ENCODE data around the gene CSTPP1. TPM values are rescaled to one million over a fixed set of nuclear protein-coding genes. Genes with fewer than 3 reads are reported as not detected.
"Not testable (repeated sequence)": the region's sequence is repeated elsewhere in the genome, so short reads cannot be mapped to it uniquely, and the experiment has no call there.

The CSTPP1 gene
- total RNA-seq, 1 donor from 2014 or later: 29.9 TPM

DNA sequence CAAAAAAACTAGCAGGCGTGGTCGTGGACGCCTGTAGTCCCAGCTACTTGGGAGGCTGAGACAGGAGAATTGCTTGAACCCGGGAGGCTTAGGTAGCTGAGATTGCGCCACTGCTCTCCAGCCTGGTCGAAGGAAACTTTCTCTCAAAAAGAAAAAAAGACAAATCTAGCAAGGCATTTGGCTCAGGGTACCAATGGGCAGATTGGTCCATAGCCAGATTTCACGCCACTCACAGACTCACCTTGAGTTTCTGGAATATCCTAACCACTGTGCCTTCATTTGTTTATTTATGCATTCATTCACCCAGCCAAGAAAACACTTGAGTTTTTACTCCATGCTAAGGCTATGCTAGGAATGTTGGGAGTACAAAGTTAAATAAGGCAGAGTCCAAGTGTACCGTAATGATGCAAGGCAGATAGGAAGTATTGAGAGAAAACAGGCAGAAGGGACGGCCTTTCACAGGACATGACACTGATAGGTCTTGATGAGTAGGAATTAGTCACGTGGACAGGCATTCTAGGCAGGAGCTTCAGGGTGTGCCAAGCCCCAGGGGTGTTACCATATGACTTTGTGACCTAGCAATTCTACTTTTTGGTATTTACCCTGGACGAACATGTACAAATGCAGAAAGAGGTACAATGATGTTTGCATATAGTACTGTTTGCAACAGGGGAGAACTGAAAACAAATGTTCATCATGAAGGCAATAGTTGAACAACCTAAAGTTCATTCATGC, 252.7 kb downstream of the CSTPP1 start:
- H3K27ac Mint-ChIP-seq: no peak overlapping the region
- peaks cover 9% of the 10 kb centered on the region for H3K4me1 Mint-ChIP-seq
- H3K4me3 Mint-ChIP-seq: no peak overlapping the region
- intact Hi-C loops (cut with micrococcal nuclease): no loop called here
- DNase-seq: no peak
- TF ChIP-seq CTCF (IDR thresholded peaks at IDR 0.05): no peak
- CTCF ChIA-PET: interaction anchor here (1.7 kb wide), 1 partner anchor 70 kb away, joined by 5 read pairs; no protein-coding TSS in a partner anchor
- POLR2A ChIA-PET: no interaction called here
- no peaks in the 10 kb centered on the region for H3K9me3 Mint-ChIP-seq
- no peak for ATAC-seq (ENCODE audit: low read depth)
- H3K27me3 Mint-ChIP-seq: peaks cover 11% of the 10 kb centered on the region
- H3K36me3 Mint-ChIP-seq (ENCODE audit: low read depth): no peaks in the 10 kb centered on the region

DNA sequence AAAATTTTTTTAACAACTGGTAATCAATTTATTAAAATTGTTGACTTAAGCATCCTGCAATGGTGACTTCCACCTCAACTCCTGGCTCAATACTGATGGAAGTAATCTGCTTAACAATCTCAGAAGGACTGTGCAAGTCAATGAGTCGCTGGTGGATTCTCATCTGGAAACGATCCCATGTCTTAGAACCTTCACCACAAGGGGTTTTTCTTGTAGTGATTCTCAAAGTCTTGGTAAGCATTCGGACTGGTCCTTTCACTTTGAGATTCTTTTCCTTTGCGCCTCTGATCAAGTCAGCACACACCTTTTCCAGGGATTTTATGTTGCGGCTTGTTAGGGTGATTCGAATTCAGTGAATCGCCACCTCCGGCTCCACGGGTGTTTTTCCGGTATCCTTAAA, 254.6 kb downstream of the CSTPP1 start:
- H3K4me1 Mint-ChIP-seq; DNase-seq; H3K27ac Mint-ChIP-seq; H3K4me3 Mint-ChIP-seq; ATAC-seq (ENCODE audit: low read depth); POLR2A ChIA-PET; CTCF ChIA-PET; H3K36me3 Mint-ChIP-seq (ENCODE audit: low read depth); intact Hi-C loops (cut with micrococcal nuclease); H3K27me3 Mint-ChIP-seq; H3K9me3 Mint-ChIP-seq: not testable (repeated sequence)

DNA sequence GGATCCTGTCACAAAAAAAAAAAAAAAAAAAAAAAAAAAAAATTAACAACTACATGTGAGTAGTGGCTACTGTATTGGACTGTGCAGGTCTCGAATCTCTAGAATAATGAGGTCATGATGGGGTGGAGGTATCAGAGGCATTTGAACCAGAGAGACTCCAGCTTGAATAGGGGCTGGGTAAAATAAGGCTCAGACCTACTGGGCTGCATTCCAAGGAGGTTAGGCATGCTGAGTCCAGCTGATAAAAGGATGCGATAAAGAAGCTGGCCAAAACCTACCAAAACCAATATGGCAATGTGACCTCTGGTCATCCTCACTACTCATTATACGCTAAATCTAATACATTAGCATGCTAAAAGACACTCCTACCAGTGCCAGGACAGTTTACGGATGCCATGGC, 255.6 kb downstream of the CSTPP1 start:
- Mint-ChIP-seq H3K36me3 (ENCODE audit: low read depth) (no peaks in the 10 kb centered on the region), H3K9me3 (no peaks in the 10 kb centered on the region), H3K27ac (no peak overlapping the region), H3K27me3 (peaks cover 8% of the 10 kb centered on the region), H3K4me3 (no peak overlapping the region), H3K4me1 (peaks cover 2% of the 10 kb centered on the region)
- ChIA-PET POLR2A (interaction anchor here (0.7 kb wide), 1 partner anchor 403 kb away, joined by 6 read pairs; no protein-coding TSS in a partner anchor), CTCF (no interaction called here)
- no peak for DNase-seq
- no peak for ATAC-seq (ENCODE audit: low read depth)
- intact Hi-C loops (cut with micrococcal nuclease): no loop called here
- no peak for TF ChIP-seq CTCF (IDR thresholded peaks at IDR 0.05)

- H3K4me3 Mint-ChIP-seq; CTCF ChIA-PET; intact Hi-C loops (cut with micrococcal nuclease); H3K27ac Mint-ChIP-seq; H3K27me3 Mint-ChIP-seq; DNase-seq; POLR2A ChIA-PET; ATAC-seq (ENCODE audit: low read depth); H3K9me3 Mint-ChIP-seq; H3K36me3 Mint-ChIP-seq (ENCODE audit: low read depth); H3K4me1 Mint-ChIP-seq: not testable (repeated sequence)
Measured at GRCh38 chr11:47198161-47198560, 261.6 kb downstream of the CSTPP1 start.

DNA sequence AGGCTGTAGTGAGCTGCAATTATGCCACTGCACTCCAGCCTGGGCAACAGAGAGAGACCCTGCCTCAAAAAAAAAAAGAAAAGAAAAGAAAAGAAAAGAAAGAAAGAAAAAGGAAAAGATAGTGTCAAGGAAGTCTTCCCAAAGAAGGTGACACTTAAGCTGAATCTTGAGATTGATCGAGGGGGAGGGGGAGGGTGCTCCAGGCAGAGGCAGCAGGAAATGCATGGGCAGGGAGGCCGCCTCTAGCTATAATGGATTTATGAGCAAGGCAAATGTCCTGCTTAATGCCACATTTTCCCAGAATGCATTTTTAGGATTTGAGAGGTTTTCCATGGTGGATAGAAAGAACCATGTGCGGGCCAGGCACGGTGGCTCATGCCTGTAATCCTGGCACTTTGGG, 264.5 kb downstream of the CSTPP1 start:
- TF ChIP-seq CTCF (IDR thresholded peaks at IDR 0.05): no peak
- intact Hi-C loops (cut with micrococcal nuclease): no loop called here

GRCh38 chr11:47202576-47202975, 266.0 kb downstream of the CSTPP1 start:
- POLR2A ChIA-PET: no interaction called here

More for the DNA sequence above, 264.5 kb downstream of the CSTPP1 start:
- ChIA-PET CTCF (no interaction called here), POLR2A (interaction anchor here (1.0 kb wide), 1 partner anchor 16 kb away, joined by 3 read pairs; no protein-coding TSS in a partner anchor)
- DNase-seq (no peak), ATAC-seq (ENCODE audit: low read depth) (no peak)
- Mint-ChIP-seq H3K27ac (no peak overlapping the region), H3K9me3 (no peaks in the 10 kb centered on the region), H3K4me3 (no peak overlapping the region), H3K27me3 (no peaks in the 10 kb centered on the region), H3K36me3 (ENCODE audit: low read depth) (no peaks in the 10 kb centered on the region), H3K4me1 (no peaks in the 10 kb centered on the region)

More at GRCh38 chr11:47202576-47202975, 266.0 kb downstream of the CSTPP1 start:
- DNase-seq (no peak), ATAC-seq (ENCODE audit: low read depth) (no peak)
- Mint-ChIP-seq H3K4me1 (no peaks in the 10 kb centered on the region), H3K27me3 (no peaks in the 10 kb centered on the region), H3K9me3 (no peaks in the 10 kb centered on the region), H3K36me3 (ENCODE audit: low read depth) (no peaks in the 10 kb centered on the region), H3K4me3 (no peak overlapping the region), H3K27ac (no peak overlapping the region)
- CTCF ChIA-PET: no interaction called here
- intact Hi-C loops (cut with micrococcal nuclease): no loop called here
- TF ChIP-seq CTCF (IDR thresholded peaks at IDR 0.05): no peak
